Measurements from ENCODE around the gene PLCH1.
A peak's percentile ranks its signal among the peaks of the same experiment; 100 is the strongest.

Gene PLCH1

GRCh38 chr3:155737844-155738460 is 6.9 kb downstream of the PLCH1 start:
- H3K23ac ChIP-seq (ENCODE audit: low read length in 2 of 2): no peak overlapping the region
- H3K4me3 ChIP-seq (ENCODE audit: insufficient read depth in 1 of 2, low read depth in 1 of 2, low read length in 2 of 2): no peak overlapping the region
- no peak overlapping the region for H2BK12ac ChIP-seq (ENCODE audit: low read length in 2 of 2)
- H3K79me1 ChIP-seq (replicated peaks; ENCODE audit: low read length, poor library complexity, severe bottlenecking): no peaks in the 10 kb centered on the region
- peaks cover 8% of the 10 kb centered on the region for H3K4me1 ChIP-seq (ENCODE audit: control insufficient read depth, insufficient read depth, low read depth, low read length)
- no peak overlapping the region for H3K18ac ChIP-seq (ENCODE audit: low read depth in 1 of 2, low read length in 2 of 2)
- no peak overlapping the region for H3K14ac ChIP-seq (ENCODE audit: low read length in 2 of 2)
- no peak for DNase-seq
- 80% methylated on average over 8 of the region's 8 CpGs for WGBS
- H2BK5ac ChIP-seq (ENCODE audit: low read depth, low read length, poor library complexity, severe bottlenecking): no peak overlapping the region
- H2AFZ ChIP-seq (ENCODE audit: low read depth, low read length): no peak overlapping the region
- no peak overlapping the region for H3K4ac ChIP-seq (ENCODE audit: low read depth in 1 of 2, low read length in 2 of 2)
- H4K91ac ChIP-seq (ENCODE audit: low read length): no peak overlapping the region
- peak overlapping the region; percentile 85 for H3K27ac ChIP-seq (ENCODE audit: low read length, poor library complexity, severe bottlenecking)
- H4K8ac ChIP-seq (ENCODE audit: low read length): no peak overlapping the region
- no peaks in the 10 kb centered on the region for H3K36me3 ChIP-seq (ENCODE audit: control insufficient read depth in 1 of 2, insufficient read depth in 2 of 2, low read depth in 1 of 2, low read length in 2 of 2)
- H3K4me2 ChIP-seq (ENCODE audit: low read length, poor library complexity, severe bottlenecking): peak overlapping the region; percentile 75
- no peak overlapping the region for H2BK15ac ChIP-seq (ENCODE audit: low read depth, poor library complexity, severe bottlenecking)
- no peak overlapping the region for H2AK5ac ChIP-seq (ENCODE audit: low read length, severe bottlenecking)
- no peak overlapping the region for H3K9ac ChIP-seq (ENCODE audit: low read length)
- H3K27me3 ChIP-seq (ENCODE audit: control insufficient read depth in 1 of 2, insufficient read depth in 1 of 2, low read length in 2 of 2): peaks cover 0 to 15% of the 10 kb centered on the region in 2 experiments
- H3K9me3 ChIP-seq (ENCODE audit: control insufficient read depth, low read length): no peaks in the 10 kb centered on the region
- H2BK120ac ChIP-seq (ENCODE audit: low read depth, low read length): no peak overlapping the region

DNA sequence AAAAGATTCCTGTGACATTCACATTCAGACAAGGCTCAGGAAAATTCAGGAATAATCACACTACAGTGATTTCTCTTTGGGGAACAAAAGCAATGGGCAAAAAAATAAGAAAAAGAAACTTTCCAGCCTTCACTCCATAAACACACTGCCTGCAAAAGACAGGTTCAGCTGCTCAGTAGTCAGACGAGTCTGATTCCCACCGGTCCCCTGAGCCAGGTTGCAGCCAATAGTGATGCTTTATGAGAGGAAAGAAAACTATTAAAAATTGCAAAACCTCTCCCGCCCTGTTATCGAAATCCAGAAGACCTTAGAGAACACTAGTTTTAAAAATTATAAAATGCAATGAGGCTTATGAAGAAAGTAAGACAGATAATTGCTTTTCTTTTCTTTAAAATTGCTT is 8.5 kb downstream of the PLCH1 start:
- H3K27me3 ChIP-seq (ENCODE audit: control insufficient read depth in 1 of 2, insufficient read depth in 1 of 2, low read length in 2 of 2): no peaks in the 10 kb centered on the region
- H3K9ac ChIP-seq (ENCODE audit: low read length): no peak overlapping the region

DNA sequence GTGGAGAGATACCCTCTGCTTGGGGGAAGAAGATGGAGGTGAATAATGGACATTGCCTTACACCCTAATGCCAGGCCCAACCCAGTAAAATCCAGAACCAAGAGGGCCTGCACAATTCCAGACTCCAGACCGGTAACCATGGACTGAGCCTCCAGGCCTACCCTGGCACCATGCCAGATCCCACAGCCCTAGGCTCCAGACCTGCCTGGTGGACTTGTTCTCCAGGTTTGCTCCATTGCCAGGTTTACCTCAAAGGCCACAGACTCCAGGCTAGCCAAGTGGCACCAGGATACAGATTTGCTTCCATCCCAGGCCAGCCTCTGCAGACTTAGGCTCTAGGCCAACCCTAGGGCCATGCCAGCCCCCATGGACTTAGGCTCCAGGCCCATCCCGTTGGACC is 14.0 kb downstream of the PLCH1 start:
- no peaks in the 10 kb centered on the region for H3K4me1 ChIP-seq (ENCODE audit: control insufficient read depth, insufficient read depth, low read depth, low read length)
- H4K91ac ChIP-seq (ENCODE audit: low read length): peak overlapping the region; percentile 78
- H3K4ac ChIP-seq (ENCODE audit: low read depth in 1 of 2, low read length in 2 of 2): no peak overlapping the region
- no peak overlapping the region for H2BK15ac ChIP-seq (ENCODE audit: low read depth, poor library complexity, severe bottlenecking)
- no peaks in the 10 kb centered on the region for H3K36me3 ChIP-seq (ENCODE audit: control insufficient read depth in 1 of 2, insufficient read depth in 2 of 2, low read depth in 1 of 2, low read length in 2 of 2)
- no peaks in the 10 kb centered on the region for H3K9me3 ChIP-seq (ENCODE audit: control insufficient read depth, low read length)
- H3K23ac ChIP-seq (ENCODE audit: low read length in 2 of 2): no peak overlapping the region
- no peak overlapping the region for H3K27ac ChIP-seq (ENCODE audit: low read length, poor library complexity, severe bottlenecking)
- 86% methylated on average over 2 of the region's 2 CpGs for WGBS
- H2BK5ac ChIP-seq (ENCODE audit: low read depth, low read length, poor library complexity, severe bottlenecking): no peak overlapping the region
- no peak overlapping the region for H2BK12ac ChIP-seq (ENCODE audit: low read length in 2 of 2)
- H2AK5ac ChIP-seq (ENCODE audit: low read length, severe bottlenecking): no peak overlapping the region
- no peak overlapping the region for H3K4me2 ChIP-seq (ENCODE audit: low read length, poor library complexity, severe bottlenecking)
- no peaks in the 10 kb centered on the region for H3K79me1 ChIP-seq (replicated peaks; ENCODE audit: low read length, poor library complexity, severe bottlenecking)
- no peak overlapping the region for H2BK120ac ChIP-seq (ENCODE audit: low read depth, low read length)
- H4K8ac ChIP-seq (ENCODE audit: low read length): no peak overlapping the region
- no peak overlapping the region for H3K18ac ChIP-seq (ENCODE audit: low read depth in 1 of 2, low read length in 2 of 2)
- DNase-seq: no peak
- no peak overlapping the region for H3K14ac ChIP-seq (ENCODE audit: low read length in 2 of 2)
- no peak overlapping the region for H3K4me3 ChIP-seq (ENCODE audit: insufficient read depth in 1 of 2, low read depth in 1 of 2, low read length in 2 of 2)
- no peaks in the 10 kb centered on the region for H3K27me3 ChIP-seq (ENCODE audit: control insufficient read depth in 1 of 2, insufficient read depth in 1 of 2, low read length in 2 of 2)
- H2AFZ ChIP-seq (ENCODE audit: low read depth, low read length): no peak overlapping the region
- H3K9ac ChIP-seq (ENCODE audit: low read length): no peak overlapping the region

More for the DNA sequence above, 8.5 kb downstream of the PLCH1 start:
- Histone ChIP-seq H3K27ac (ENCODE audit: low read length, poor library complexity, severe bottlenecking) (no peak overlapping the region), H3K4ac (ENCODE audit: low read depth in 1 of 2, low read length in 2 of 2) (no peak overlapping the region), H3K18ac (ENCODE audit: low read depth in 1 of 2, low read length in 2 of 2) (no peak overlapping the region), H3K36me3 (ENCODE audit: control insufficient read depth in 1 of 2, insufficient read depth in 2 of 2, low read depth in 1 of 2, low read length in 2 of 2) (no peaks in the 10 kb centered on the region), H2AFZ (ENCODE audit: low read depth, low read length) (no peak overlapping the region), H2AK5ac (ENCODE audit: low read length, severe bottlenecking) (no peak overlapping the region), H3K14ac (ENCODE audit: low read length in 2 of 2) (no peak overlapping the region), H2BK12ac (ENCODE audit: low read length in 2 of 2) (no peak overlapping the region), H2BK120ac (ENCODE audit: low read depth, low read length) (no peak overlapping the region), H4K8ac (ENCODE audit: low read length) (no peak overlapping the region), H3K4me1 (ENCODE audit: control insufficient read depth, insufficient read depth, low read depth, low read length) (peaks cover 8% of the 10 kb centered on the region), H2BK15ac (ENCODE audit: low read depth, poor library complexity, severe bottlenecking) (no peak overlapping the region), H3K23ac (ENCODE audit: low read length in 2 of 2) (no peak overlapping the region), H3K4me3 (ENCODE audit: insufficient read depth in 1 of 2, low read depth in 1 of 2, low read length in 2 of 2) (no peak overlapping the region), H3K4me2 (ENCODE audit: low read length, poor library complexity, severe bottlenecking) (no peak overlapping the region), H3K9me3 (ENCODE audit: control insufficient read depth, low read length) (no peaks in the 10 kb centered on the region), H4K91ac (ENCODE audit: low read length) (no peak overlapping the region), H2BK5ac (ENCODE audit: low read depth, low read length, poor library complexity, severe bottlenecking) (no peak overlapping the region), H3K79me1 (replicated peaks; ENCODE audit: low read length, poor library complexity, severe bottlenecking) (no peaks in the 10 kb centered on the region)
- WGBS: 86% methylated on average over 2 of the region's 4 CpGs
- no peak for DNase-seq

DNA sequence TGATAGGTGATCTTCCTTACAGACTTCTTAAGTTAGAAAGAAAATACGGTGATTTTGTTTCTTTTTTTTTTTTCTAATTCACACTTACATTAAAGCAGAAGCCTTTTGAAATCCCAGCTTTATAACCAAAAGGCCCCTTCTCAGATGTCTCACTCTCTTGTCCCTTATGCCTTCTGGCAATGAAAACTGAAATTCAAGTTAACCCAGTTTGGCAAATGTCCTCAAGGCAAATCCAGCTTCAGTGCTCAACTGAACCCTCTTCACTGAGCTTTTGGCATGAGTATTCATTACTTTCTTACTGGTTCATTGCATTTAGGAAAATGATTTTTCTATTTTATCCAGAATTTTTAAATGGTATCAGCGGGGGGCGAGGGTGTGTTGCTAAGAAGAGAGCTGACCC is 17.0 kb downstream of the PLCH1 start:
- Histone ChIP-seq H3K27me3 (ENCODE audit: control insufficient read depth in 1 of 2, insufficient read depth in 1 of 2, low read length in 2 of 2) (no peaks in the 10 kb centered on the region), H3K79me1 (replicated peaks; ENCODE audit: low read length, poor library complexity, severe bottlenecking) (no peaks in the 10 kb centered on the region), H2AK5ac (ENCODE audit: low read length, severe bottlenecking) (no peak overlapping the region), H2AFZ (ENCODE audit: low read depth, low read length) (no peak overlapping the region), H2BK5ac (ENCODE audit: low read depth, low read length, poor library complexity, severe bottlenecking) (no peak overlapping the region), H3K23ac (ENCODE audit: low read length in 2 of 2) (no peak overlapping the region), H3K4ac (ENCODE audit: low read depth in 1 of 2, low read length in 2 of 2) (no peak overlapping the region), H3K4me1 (ENCODE audit: control insufficient read depth, insufficient read depth, low read depth, low read length) (no peaks in the 10 kb centered on the region), H2BK120ac (ENCODE audit: low read depth, low read length) (no peak overlapping the region), H3K4me3 (ENCODE audit: insufficient read depth in 1 of 2, low read depth in 1 of 2, low read length in 2 of 2) (no peak overlapping the region), H2BK15ac (ENCODE audit: low read depth, poor library complexity, severe bottlenecking) (no peak overlapping the region), H3K9ac (ENCODE audit: low read length) (no peak overlapping the region), H3K18ac (ENCODE audit: low read depth in 1 of 2, low read length in 2 of 2) (no peak overlapping the region), H3K14ac (ENCODE audit: low read length in 2 of 2) (no peak overlapping the region), H2BK12ac (ENCODE audit: low read length in 2 of 2) (no peak overlapping the region), H3K36me3 (ENCODE audit: control insufficient read depth in 1 of 2, insufficient read depth in 2 of 2, low read depth in 1 of 2, low read length in 2 of 2) (no peaks in the 10 kb centered on the region), H3K4me2 (ENCODE audit: low read length, poor library complexity, severe bottlenecking) (no peak overlapping the region), H4K8ac (ENCODE audit: low read length) (no peak overlapping the region), H3K9me3 (ENCODE audit: control insufficient read depth, low read length) (no peaks in the 10 kb centered on the region), H3K27ac (ENCODE audit: low read length, poor library complexity, severe bottlenecking) (no peak overlapping the region), H4K91ac (ENCODE audit: low read length) (no peak overlapping the region)
- DNase-seq: no peak
- 87% methylated on average over 3 of the region's 3 CpGs for WGBS
